Stimulated activated CD4-positive, alpha-beta T cell treated with anti-CD3 and anti-CD28 coated beads, Interleukin-4, amount 100 ng/mL, for 48 hours (primary cell): ENCODE data around the gene KPNA3.
"Not testable (repeated sequence)": the region's sequence is repeated elsewhere in the genome, so short reads cannot be mapped to it uniquely, and the experiment has no call there.

Source experiments
- DNase-seq, 2 donors: peaks; one replicate each; pipeline ENCODE4 v3.0.0-alpha.2; 2020; ENCODE audit warnings: low read depth in 2 of 2

Gene KPNA3, protein sequence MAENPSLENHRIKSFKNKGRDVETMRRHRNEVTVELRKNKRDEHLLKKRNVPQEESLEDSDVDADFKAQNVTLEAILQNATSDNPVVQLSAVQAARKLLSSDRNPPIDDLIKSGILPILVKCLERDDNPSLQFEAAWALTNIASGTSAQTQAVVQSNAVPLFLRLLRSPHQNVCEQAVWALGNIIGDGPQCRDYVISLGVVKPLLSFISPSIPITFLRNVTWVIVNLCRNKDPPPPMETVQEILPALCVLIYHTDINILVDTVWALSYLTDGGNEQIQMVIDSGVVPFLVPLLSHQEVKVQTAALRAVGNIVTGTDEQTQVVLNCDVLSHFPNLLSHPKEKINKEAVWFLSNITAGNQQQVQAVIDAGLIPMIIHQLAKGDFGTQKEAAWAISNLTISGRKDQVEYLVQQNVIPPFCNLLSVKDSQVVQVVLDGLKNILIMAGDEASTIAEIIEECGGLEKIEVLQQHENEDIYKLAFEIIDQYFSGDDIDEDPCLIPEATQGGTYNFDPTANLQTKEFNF

DNA sequence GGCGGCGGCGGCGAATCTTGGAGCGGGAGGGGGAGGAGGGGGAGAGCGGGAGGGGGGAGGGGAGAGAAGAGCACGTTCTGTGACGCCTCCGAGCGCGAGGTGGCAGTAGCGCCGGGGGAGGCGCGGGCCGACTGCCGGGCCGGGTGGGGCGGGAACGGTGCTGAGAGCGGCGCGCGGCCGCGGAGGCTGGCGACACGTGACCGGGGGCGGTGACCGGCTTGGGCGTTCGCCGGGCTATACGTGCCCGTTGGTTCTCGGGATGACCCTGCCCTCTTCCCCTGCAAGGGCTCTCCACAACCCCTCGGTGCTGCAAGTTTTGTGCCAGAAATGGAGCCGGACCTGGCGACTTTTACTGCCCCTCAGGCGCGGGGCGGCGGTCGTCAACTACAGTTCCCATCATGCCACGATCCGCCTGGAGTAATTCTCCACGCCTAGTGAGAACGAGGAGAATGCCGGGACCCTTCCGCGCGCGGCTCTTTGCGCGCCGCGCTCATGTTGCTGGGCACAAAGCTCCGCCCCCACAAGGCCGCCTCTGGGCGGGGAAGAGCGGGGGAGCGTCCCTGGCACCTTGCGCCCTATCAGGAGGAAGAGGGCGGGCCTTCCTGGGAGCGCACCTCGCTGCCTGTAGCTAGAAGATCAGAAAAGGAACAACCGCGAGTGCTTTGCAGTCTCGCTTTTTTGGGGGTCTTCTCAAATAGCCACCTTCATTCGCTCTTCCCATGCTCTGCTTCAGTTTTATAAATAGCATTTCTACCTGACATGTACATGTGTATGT, at the start of gene KPNA3:
KPNA3 (minus strand) TSS at position 133 of the 775 bp plus-strand sequence. CDS start 176 bp downstream, outside the sequence.
- DNase-seq, result peak; percentile 87 to 95

DNA sequence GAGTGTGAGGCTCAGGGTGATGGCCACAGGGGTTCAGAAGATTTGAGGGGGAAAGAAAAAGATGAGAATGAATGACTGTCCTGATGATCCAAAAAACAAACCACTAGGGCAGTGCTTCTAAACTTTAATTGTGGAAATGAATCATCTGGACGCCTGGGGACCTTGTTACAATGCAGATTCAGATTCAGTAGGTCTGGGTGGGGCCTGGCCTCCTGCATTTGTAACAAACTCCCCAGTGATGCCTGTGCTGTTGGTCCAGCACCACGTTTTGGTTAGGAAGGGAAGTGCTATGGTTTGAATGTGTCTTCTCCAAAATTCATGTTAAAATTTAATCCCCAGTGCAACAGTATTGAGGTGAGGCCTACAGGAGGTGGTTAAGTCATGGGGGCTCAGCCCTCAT, 49.5 kb upstream of the KPNA3 start:
- DNase-seq, result no peak

DNA sequence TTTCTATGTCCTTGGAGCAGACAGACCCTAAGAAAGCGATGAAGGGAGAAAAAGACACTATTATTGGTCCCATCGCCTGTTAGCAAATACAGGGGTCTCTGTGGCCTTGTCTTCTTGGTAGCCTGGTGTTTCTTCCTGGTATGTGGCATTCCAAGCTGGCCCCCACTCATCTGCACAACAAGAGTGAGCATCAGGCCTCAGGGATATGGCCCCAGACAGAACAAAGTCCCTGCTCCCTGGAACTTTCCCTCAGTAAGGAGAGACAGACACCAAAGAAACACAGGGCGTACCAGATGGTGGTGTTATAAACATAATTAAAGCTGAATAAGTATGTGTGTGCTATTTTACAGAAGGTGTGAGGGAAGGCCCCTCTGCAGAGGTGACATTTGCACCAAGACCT, 48.2 kb upstream of the KPNA3 start:
- no peak for DNase-seq

DNA sequence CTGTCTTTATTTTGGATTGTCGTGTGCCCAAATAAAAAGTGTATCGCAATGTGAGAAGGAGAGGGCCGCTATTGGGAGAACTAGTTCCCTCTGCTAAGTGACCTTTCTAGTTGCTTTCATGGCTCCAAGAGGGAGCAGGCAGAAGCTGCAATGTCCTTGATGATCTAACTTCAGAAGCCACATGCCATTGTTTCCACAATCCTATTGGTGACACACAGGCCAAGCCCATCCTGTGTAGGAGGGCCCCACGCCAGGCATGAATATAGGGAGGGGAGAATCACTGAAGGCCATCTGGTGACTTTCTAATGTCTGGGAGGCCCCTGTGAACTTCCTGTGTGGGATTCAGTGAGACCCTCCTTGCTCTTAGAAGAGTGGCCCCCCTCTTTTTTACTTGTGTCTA, 47.8 kb upstream of the KPNA3 start:
- DNase-seq, result no peak

DNA sequence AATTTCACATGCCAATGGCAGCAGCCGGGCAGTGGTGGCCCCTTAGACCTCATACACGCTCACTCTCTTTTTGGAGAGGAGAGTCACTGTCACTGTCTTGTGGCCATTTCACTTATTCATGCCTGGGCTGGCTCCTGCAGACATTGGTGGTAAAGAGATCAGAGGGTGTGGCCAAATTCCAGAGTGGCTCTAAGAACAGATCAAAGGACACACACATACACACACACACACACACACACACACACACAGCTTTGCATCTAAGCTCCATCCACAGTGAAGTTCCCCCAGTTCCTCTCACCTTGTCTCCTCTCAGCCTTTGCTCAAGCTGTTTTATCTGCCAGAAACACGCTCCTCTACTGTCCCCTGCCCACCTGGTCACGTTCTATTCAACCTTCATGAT, 46.5 kb upstream of the KPNA3 start:
- no peak for DNase-seq

DNA sequence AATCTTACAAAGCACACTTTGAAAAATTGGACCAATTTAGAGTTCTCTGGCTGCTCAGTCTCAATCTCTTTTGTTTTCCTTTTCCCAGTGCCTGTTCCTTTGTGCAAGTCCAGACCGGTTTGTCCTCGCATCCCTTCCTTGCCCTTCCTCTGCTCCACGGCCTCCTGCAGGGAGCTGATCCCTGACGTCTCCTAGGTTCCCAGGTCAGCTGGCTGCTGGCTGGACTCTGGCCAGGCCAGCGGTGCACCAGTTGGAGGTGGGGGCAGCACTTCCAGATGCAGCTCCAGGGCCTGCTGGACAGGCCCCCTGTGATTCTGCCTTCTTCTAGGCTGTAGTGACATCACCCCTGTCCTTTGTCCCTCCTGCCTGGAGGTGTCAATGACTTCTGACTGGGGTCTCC, 44.0 kb upstream of the KPNA3 start:
- no peak for DNase-seq

DNA sequence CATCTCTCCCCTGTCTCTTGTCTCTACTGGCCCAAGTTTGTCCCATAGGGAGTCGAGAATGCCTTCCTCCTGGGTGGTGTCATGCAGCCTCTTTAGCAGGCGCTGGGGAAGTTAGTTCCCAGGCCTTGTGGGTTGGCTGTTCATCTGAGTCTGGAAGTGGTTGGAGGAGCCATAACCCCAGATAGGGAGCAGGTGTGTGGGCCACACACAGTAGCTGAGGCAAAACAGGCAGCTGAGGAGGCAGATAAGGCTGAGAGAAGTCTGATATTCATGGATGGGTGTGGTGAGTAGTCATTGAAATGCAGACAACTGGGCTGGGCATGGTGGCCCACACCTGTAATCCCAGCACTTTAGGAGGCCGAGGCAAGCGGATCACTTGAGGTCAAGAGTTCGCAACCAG, 40.9 kb upstream of the KPNA3 start:
- no peak for DNase-seq

DNA sequence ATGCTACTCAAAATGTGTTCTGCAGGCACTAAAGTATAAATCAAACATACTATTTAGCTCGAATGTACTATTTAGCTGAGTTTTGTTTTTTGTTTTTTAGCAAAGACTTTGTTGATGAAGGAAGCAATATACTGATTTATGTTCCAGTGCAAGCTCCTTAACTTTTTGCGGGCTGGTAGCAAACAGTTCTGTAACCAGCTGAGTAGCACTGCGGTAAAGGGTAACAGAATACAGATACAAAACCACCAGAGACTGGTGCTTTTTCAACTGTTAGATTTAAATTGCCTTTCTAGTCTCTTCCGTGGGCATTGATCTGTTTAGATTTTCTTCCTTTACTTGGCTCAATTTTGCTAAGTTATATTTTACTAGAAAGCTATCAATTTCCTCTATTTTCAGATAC, 39.0 kb upstream of the KPNA3 start:
- DNase-seq, result no peak

DNA sequence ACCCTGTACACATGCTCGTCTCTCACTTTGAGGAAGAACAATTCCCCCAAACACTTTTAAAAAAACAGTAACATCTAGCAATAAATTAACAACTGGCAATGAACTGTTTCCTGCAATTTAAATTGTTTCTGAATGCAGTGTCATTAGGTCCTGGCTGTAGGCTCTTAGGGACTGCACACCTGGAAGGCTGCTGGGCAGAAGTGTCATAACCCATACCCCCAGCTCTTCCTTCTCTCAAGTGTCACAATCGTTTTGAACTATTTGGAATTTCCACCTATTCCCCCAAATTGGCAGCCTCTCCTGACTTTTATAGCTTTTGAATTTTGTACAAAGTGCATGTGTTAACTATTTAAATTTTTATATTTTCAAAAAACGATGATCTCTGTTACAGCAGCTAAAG, 38.2 kb upstream of the KPNA3 start:
- DNase-seq, result no peak

DNA sequence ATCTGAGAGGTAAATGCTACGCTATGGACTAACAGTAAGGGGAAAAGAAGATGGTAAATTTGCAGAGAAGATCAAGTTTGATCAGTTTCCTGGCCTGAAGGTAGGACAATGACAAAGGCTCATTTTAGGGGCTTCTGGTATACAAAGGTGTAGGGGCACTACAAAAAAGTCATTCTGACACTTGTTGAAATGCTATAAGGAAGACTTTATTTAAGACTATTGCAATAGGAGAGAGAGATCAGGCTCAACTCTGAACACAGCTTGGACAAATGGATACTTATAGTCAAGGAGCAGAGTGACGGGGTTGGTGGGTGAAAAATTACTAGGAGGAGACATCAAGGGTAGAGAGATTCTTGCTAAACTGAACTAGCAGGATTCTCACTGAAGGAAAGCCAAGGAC, 37.2 kb upstream of the KPNA3 start:
- no peak for DNase-seq

DNA sequence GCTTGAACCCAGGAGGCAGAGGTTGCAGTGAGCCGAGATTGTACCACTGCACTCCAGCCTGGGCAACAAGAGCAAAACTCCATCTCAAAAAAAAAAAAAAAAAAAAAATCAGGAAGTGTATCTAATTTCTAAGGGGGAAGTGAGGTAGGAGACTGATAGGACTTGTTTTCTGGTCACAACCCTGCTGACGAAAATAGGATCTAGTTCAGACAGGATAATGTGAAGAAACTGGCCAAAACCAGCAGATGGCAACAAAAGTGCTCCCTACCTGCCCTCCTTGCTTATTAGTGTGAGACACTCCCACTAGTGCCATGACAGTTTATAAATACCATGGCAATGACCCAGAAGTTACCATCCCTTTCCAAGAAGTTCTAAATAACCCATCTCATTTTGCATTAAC, 36.0 kb upstream of the KPNA3 start:
- DNase-seq, result no peak

DNA sequence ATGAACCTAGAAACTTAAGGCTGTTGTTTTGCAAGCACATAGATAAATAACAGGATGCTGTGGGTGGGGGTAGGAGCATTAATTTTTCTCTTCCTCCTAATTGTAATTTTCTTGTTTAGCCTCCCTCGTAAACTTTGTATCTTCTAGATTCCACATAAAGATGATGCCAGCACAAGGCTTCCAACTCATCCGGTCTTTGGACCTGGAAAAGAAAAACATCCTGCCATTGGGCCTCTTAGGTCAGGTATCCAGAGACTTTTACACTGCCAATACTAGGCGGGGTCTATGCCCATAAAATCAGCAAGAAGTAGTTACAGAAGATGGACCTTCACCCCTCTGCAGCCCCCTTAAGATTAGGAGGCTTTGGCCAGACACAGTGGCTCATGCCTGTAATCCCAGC, 35.4 kb upstream of the KPNA3 start:
- no peak for DNase-seq

DNA sequence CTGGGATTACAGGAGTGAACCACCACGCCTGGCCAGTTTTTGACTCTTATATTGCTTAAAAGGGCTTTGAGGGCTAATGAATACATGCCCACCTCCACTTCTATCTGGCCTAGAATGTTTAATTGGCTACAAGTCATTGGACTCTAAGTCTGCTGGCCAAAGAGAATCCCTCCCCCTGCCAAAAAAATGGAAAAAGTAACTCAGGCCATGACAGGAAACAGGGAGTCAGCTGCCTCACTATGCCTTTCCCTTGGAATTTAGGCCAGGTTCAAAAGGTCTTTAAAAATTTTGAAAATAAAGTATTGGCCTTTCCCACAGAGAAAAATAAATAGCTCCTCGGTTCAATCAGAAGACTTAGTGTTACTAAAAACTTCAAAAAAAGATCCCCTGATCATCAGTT, 34.9 kb upstream of the KPNA3 start:
- no peak for DNase-seq

DNA sequence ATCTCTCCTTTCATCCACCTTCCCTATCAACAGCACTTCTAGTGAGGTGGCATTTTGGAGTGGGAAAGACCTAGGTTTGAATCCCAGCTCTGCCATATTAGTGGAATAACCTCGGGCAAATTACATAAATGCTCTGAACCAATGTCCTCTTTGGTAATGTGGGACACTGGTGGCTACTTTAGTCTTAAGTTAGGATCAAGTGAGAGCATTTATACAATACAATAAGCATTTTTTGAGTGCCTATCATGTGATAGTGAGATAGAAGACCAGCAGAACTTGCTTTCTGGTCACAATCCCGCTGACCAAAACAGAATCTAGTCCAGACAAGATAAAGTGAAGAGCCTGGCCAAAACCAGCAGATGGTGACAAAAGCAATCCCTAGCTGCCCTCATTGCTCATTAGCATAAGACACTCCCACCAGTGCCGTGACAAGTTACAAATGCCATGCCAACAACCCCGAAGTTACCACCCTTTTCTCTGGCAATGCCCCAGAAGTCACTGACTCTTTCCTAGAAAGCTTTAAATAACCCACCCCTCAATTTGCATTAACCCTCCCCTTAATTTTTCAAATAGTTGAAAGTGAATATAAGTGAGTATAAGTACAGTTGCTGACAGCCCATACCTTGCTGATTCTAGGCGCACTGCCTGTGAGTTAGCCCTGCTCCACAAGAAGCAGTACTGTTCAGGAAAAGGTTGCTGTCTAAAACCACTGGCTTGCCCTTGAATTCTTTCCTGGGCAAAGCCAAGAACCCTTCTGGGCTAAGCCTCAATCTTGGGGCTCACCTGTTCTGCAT, 28.9 kb upstream of the KPNA3 start:
- no peak for DNase-seq

DNA sequence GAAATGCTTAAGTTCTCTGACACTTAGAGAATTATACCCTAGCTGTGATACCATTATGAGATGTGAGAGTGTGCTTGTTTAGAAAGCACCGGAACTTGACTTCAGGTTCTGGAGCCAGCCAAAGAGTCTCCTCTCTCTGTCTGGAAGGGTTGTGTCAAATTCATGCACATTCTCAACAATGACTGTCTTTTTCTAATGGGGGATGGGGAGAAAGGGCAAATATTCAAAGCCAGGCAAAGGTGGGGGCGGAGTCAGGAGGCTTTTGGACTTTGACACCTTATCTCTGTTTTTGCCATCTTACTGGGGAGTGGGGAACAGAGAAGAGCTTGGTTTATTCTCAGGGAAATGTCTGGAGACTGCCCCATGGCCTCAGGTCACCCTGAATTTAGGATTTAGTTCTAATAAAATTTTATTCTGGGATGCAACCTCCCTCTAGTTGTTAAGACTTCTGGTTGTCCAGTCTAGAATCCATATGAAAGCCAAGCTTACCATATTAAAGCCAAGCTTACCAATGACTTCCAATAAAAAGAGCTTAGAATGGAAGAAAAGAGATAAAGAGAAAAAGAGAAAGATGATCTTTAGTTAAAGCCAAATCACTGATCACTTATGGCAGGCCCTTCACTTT, 28.2 kb upstream of the KPNA3 start:
- DNase-seq, result no peak

DNA sequence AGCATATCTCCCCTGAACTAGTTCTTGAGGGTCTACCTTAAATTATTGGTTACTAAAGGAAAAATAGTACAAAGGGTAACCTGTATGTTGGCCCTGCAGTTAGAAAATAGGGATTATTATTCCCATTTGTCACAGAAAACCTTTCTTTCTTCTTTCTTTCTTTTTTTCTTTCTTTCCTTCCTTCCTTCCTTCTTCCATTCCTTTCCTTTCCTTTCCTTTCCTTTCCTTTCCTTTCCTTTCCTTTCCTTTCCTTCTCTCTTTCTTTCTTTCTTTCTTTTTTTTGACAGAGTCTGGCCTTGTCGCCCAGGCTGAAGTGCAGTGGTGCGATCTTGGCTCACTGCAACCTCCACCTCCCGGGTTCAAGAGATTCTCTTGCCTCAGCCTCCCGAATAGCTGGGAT, 23.6 kb upstream of the KPNA3 start:
- DNase-seq, result not testable (repeated sequence)

DNA sequence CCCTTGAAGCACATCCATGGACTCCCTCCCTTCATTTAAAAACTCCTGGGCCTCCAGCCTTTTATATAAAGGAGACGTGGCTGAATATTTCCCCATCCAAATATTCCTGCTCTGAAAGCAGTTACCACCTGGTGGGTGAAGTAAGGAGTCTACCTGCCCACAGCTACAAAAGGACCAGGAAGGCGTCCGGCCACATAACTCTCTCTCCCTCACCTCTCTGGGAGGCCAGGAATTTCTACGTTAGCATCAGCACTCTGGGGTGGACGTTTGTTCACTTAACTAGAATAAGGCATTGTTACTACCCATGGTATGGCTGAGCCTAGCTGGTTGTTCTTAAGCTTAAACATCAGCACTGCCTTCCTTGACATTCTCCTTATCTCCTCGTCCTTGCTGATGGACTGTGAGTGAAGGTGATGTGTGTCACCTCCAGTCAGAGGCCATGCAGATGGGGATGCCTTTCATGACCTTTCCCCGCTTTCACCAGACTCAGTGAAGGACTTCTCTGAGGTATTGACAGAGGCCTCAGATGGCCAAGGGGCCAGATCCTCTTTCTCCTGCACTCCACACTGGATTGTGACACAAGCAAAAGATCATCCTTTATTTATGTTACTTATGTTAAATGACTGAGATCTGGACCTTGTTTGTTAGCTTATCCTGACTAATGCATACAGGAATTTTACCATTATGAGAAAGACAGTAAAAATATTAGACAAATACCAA, 22.2 kb upstream of the KPNA3 start:
- DNase-seq, result no peak

DNA sequence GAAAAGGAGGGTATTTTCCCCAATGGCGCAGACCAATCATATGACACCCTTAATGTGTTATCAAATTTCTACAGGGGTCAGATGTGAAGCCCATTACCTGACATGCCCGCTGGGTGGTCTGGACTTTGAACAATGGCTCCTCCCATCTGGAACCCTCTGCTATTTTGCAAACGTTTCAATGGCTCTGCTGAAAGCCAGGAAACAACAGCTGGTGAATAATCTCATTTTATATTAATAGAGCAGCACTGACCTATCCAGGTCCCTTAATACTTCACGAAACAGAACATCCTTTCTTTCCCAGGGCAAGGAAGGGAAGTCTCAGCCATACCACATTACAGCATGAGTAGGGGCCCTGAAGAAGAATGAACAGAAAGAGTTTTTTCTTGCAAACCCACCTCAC, 20.3 kb upstream of the KPNA3 start:
- DNase-seq, result no peak

DNA sequence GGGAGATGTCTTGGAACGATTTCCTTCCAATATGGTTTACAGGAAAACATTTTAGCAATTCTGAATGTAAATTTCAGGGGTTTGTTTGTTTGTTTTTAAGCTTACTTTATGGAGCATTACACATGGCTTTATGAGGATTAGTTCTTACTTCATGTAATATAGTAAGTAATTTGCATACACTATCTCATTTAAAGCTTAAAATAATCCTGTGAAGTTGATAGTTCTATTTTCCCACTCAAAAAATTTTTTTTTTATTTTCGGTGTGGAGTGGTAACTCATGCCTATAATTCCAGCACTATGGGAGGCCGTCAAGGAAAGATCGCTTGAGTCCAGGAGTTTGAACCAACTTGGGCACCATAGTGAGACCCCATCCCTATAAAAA, 19.0 kb upstream of the KPNA3 start:
- DNase-seq, result no peak

DNA sequence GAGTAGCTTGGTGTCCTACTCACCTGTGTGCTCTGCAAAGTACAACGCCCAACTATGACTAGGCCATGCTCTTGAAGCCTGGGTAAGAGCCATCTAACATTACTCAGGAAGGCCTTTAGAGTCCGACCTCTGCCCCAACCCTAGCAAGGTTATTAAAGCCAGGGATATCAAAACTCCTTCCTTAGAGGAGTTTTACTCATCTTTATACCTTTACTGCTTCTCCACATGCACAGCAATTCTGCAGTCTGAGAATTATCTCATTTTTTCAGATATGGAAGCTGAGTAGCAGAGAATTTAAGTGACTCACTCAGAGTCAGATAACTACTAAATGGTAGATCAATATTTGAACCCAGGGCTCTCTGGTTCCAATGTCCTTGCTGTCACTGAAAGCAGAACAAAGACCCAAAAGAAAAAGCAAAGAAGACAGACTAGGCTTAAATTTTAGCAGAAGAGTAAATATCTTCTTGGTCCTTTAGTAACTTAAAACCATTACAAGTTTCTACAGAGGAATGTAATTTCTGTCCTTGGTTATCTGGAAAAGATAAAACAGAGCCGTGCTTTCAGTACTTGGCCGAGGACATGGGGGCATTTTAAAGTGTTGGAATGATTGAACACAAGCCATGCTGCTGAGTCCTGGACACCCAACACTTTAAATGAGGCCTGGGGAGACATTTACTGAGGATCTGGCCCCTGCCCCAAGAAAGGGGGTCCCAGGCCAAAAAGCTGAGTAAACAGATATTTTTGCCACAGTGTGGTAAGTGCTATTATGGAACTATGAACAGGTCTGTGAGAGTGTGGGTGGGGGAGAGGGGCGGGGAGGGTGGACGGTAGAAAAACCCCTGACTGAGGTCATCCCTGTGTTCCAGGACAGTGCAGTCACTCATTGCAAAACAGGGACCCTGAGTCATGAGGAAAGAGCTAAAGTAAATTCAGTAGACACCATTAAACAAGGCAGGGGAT, 18.4 kb upstream of the KPNA3 start:
- DNase-seq, result no peak
